Coronary artery (tissue), 2 donors: ENCODE results near the gene AKAP10.
A peak's percentile ranks its signal among the peaks of the same experiment; 100 is the strongest.

Experiments used
- DNase-seq: peaks from one replicate; pipeline ENCODE4 v3.0.0-alpha.2; 2017; ENCODE audit warnings: low spot score
- H3K27ac ChIP-seq, 2 donors: fragments of 200-600 bp; sonication (generic); one replicate each; pipeline ENCODE4 v1.5.1; 2016 to 2019
- H3K4me3 ChIP-seq: fragments of 200-600 bp; sonication (generic); 2 replicates; pipeline ENCODE4 v1.5.1; 2016; ENCODE audit warnings: mild to moderate bottlenecking, moderate library complexity
- TF ChIP-seq, protein P1 (sequence below): fragments of 200-600 bp; sonication (generic); IDR thresholded peaks from one replicate; pipeline ENCODE4 v1.5.1; 2019; ENCODE audit warnings: antibody characterized with exemption

The AKAP10 gene

GRCh38 chr17:19877364-19877945 lies 100.2 kb downstream of the AKAP10 start:
- no peak overlapping the region for H3K4me3 ChIP-seq
- no peak overlapping the region for H3K27ac ChIP-seq
- no peak for DNase-seq
- TF ChIP-seq, protein P1, sequence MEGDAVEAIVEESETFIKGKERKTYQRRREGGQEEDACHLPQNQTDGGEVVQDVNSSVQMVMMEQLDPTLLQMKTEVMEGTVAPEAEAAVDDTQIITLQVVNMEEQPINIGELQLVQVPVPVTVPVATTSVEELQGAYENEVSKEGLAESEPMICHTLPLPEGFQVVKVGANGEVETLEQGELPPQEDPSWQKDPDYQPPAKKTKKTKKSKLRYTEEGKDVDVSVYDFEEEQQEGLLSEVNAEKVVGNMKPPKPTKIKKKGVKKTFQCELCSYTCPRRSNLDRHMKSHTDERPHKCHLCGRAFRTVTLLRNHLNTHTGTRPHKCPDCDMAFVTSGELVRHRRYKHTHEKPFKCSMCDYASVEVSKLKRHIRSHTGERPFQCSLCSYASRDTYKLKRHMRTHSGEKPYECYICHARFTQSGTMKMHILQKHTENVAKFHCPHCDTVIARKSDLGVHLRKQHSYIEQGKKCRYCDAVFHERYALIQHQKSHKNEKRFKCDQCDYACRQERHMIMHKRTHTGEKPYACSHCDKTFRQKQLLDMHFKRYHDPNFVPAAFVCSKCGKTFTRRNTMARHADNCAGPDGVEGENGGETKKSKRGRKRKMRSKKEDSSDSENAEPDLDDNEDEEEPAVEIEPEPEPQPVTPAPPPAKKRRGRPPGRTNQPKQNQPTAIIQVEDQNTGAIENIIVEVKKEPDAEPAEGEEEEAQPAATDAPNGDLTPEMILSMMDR: no peak

GRCh38 chr17:19876529-19877161 lies 101.0 kb downstream of the AKAP10 start:
- Histone ChIP-seq H3K27ac (no peak overlapping the region), H3K4me3 (no peak overlapping the region)
- DNase-seq: no peak
- TF ChIP-seq, protein P1: no peak

- DNase-seq: no peak
Measured at GRCh38 chr17:19874256-19874655, 103.4 kb downstream of the AKAP10 start.

GRCh38 chr17:19873346-19873745 lies 104.3 kb downstream of the AKAP10 start:
- TF ChIP-seq, protein P1: no peak
- Histone ChIP-seq H3K4me3 (no peak overlapping the region), H3K27ac (no peak overlapping the region)
- DNase-seq: no peak

More at GRCh38 chr17:19874256-19874655, 103.4 kb downstream of the AKAP10 start:
- TF ChIP-seq, protein P1: no peak
- H3K27ac ChIP-seq: no peak overlapping the region
- no peak overlapping the region for H3K4me3 ChIP-seq

DNA sequence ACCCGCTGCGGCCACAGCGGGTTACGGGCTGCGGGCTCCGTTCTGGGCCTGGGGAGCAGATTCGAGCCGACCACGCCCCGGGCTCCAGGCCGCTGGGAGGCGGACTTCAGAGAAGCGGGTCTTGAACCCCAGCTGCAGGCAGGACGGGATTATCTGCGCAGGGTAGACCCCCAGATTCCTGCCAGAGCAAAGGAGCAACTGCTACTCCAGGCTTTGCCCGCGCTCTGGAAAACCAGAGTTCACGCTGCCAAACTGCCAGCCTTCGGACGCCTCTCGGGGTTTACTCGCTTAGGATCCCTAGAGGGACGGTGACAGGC lies 109.6 kb downstream of the AKAP10 start:
- Histone ChIP-seq H3K27ac (peak overlapping the region; percentile 82 to 89), H3K4me3 (peak overlapping the region; percentile 93)
- no peak for DNase-seq
- TF ChIP-seq, protein P1: no peak

- TF ChIP-seq, protein P1: no peak
- peak within 1 kb of the TSS; percentile 93 for H3K4me3 ChIP-seq
- DNase-seq: no peak
- H3K27ac ChIP-seq: peak within 1 kb of the TSS; percentile 82 to 89
Measured at GRCh38 chr17:19867329-19868078, 110.1 kb downstream of the AKAP10 start, which contains the start of gene ULK2. Gene ULK2, minus strand, starts transcription at chr17:19867936. Its CDS starts 519 bp downstream, at chr17:19867417.

DNA sequence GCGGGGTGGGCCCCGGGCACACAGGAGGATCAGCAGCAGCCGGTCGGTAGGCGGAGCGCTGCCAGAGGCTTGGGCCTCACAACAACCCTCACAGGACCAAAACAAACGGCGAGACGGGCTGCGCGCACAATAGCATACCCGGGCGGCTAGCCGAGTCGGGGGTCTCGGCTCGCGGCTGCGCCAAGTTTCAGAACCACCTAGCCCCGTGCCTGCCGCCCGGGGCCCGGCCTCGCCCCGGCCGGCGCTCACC lies 110.6 kb downstream of the AKAP10 start:
- peak; percentile 82 for DNase-seq
- Histone ChIP-seq H3K4me3 (peak overlapping the region; percentile 93), H3K27ac (peak overlapping the region; percentile 82 to 89)
- TF ChIP-seq, protein P1: no peak
